Fibroblast of skin of left quadriceps (primary cell): Measurements from ENCODE around the gene ARV1.
"Not testable (repeated sequence)": the region's sequence is repeated elsewhere in the genome, so short reads cannot be mapped to it uniquely, and the experiment has no call there.

ENCODE experiments used
- DNase-seq, 2 experiments: peaks; one replicate each; pipeline ENCODE4 v3.0.0-alpha.2; 2013; ENCODE audit warnings: low read depth in 2 of 2

The ARV1 gene

GRCh38 chr1:231019711-231020110, 40.8 kb downstream of the ARV1 start:
- DNase-seq, result no peak

- no peak for DNase-seq
Measured at GRCh38 chr1:231020139-231020601, 41.3 kb downstream of the ARV1 start.

- no peak for DNase-seq
Measured at GRCh38 chr1:231020816-231021215, 41.9 kb downstream of the ARV1 start.

GRCh38 chr1:231021540-231022031, 42.7 kb downstream of the ARV1 start:
- DNase-seq, result no peak

- DNase-seq, result not testable (repeated sequence)
Measured at GRCh38 chr1:231022543-231022942, 43.6 kb downstream of the ARV1 start.

- DNase-seq, result no peak
Measured at GRCh38 chr1:231023150-231023549, 44.3 kb downstream of the ARV1 start.

- DNase-seq, result no peak
Measured at GRCh38 chr1:231026576-231026975, 47.7 kb downstream of the ARV1 start.

- DNase-seq, result no peak
Measured at GRCh38 chr1:231027136-231027925, 48.4 kb downstream of the ARV1 start.

- no peak for DNase-seq
Measured at GRCh38 chr1:231027971-231028370, 49.1 kb downstream of the ARV1 start.

GRCh38 chr1:231028682-231029081, 49.8 kb downstream of the ARV1 start:
- DNase-seq, result no peak

- not testable (repeated sequence) for DNase-seq
Measured at GRCh38 chr1:231029247-231029646, 50.4 kb downstream of the ARV1 start.

- no peak for DNase-seq
Measured at GRCh38 chr1:231029841-231030240, 50.9 kb downstream of the ARV1 start.

- DNase-seq, result no peak
Measured at GRCh38 chr1:231032963-231033362, 54.1 kb downstream of the ARV1 start.

- no peak for DNase-seq
Measured at GRCh38 chr1:231035799-231036198, 56.9 kb downstream of the ARV1 start.

GRCh38 chr1:231036416-231036815, 57.5 kb downstream of the ARV1 start:
- DNase-seq, result no peak

- DNase-seq, result no peak
Measured at GRCh38 chr1:231037585-231038517, 59.0 kb downstream of the ARV1 start.

- no peak for DNase-seq
Measured at GRCh38 chr1:231039161-231040018, 60.5 kb downstream of the ARV1 start.

GRCh38 chr1:231040019-231040799, 61.3 kb downstream of the ARV1 start, which contains the start of gene FAM89A:
TSS of gene FAM89A (minus strand) at chr1:231040254. CDS start at chr1:231040211, 43 bp downstream.
- no peak for DNase-seq

- DNase-seq, result no peak
Measured at GRCh38 chr1:231040800-231041718, 62.2 kb downstream of the ARV1 start.
